ENCODE measurements around the gene FCER2.

The FCER2 gene

GRCh38 chr19:7732045-7732444 is 30.1 kb upstream of the FCER2 start, which contains the start of gene CLEC4G:
TSS of gene CLEC4G (minus strand) at chr19:7732110. CDS start at chr19:7732102, 8 bp downstream.
- Histone ChIP-seq H3K9me2 (replicated peaks; ENCODE audit: control insufficient read depth, low read length) (no peaks in the 10 kb centered on the region), H3K4me2 (ENCODE audit: low read length) (no peak within 1 kb of the TSS), H3F3A (ENCODE audit: control insufficient read depth, insufficient read depth) (no peaks in the 10 kb centered on the region), H3K36me3 (ENCODE audit: control insufficient read depth, low read length) (no peaks in the 10 kb centered on the region), H3K79me2 (ENCODE audit: control insufficient read depth, low read length) (no peaks in the 10 kb centered on the region), H3K4me1 (ENCODE audit: control insufficient read depth, low read length) (no peaks in the 10 kb centered on the region), H3K9me3 (ENCODE audit: control insufficient read depth, insufficient read depth, low read length) (no peaks in the 10 kb centered on the region), H4K20me1 (ENCODE audit: control insufficient read depth, insufficient read depth, low read depth, low read length) (no peaks in the 10 kb centered on the region), H3K27me3 (ENCODE audit: control insufficient read depth, low read length) (peaks cover 19% of the 10 kb centered on the region), H3K4me3 (ENCODE audit: low read length) (no peak within 1 kb of the TSS), H3K27ac (ENCODE audit: low read depth, low read length) (no peak within 1 kb of the TSS)
- TF ChIP-seq EZH2phosphoT487 (IDR thresholded peaks at IDR 0.05; ENCODE audit: borderline replicate concordance, low read length) (no peak), CTCF (IDR thresholded peaks at IDR 0.05; ENCODE audit: low read depth, low read length, poor library complexity, severe bottlenecking) (no peak)

GRCh38 chr19:7731615-7732014 is 29.7 kb upstream of the FCER2 start:
- H3K79me2 ChIP-seq (ENCODE audit: control insufficient read depth, low read length), result no peaks in the 10 kb centered on the region
- no peaks in the 10 kb centered on the region for H3K9me3 ChIP-seq (ENCODE audit: control insufficient read depth, insufficient read depth, low read length)
- no peaks in the 10 kb centered on the region for H3K9me2 ChIP-seq (replicated peaks; ENCODE audit: control insufficient read depth, low read length)
- no peaks in the 10 kb centered on the region for H3F3A ChIP-seq (ENCODE audit: control insufficient read depth, insufficient read depth)
- H4K20me1 ChIP-seq (ENCODE audit: control insufficient read depth, insufficient read depth, low read depth, low read length), result no peaks in the 10 kb centered on the region
- no peak overlapping the region for H3K4me3 ChIP-seq (ENCODE audit: low read length)
- no peaks in the 10 kb centered on the region for H3K4me1 ChIP-seq (ENCODE audit: control insufficient read depth, low read length)
- H3K36me3 ChIP-seq (ENCODE audit: control insufficient read depth, low read length), result no peaks in the 10 kb centered on the region
- H3K27me3 ChIP-seq (ENCODE audit: control insufficient read depth, low read length), result peaks cover 19% of the 10 kb centered on the region
- H3K4me2 ChIP-seq (ENCODE audit: low read length), result no peak overlapping the region
- no peak overlapping the region for H3K27ac ChIP-seq (ENCODE audit: low read depth, low read length)
- TF ChIP-seq EZH2phosphoT487 (IDR thresholded peaks at IDR 0.05; ENCODE audit: borderline replicate concordance, low read length), result no peak
- no peak for TF ChIP-seq CTCF (IDR thresholded peaks at IDR 0.05; ENCODE audit: low read depth, low read length, poor library complexity, severe bottlenecking)

- no peaks in the 10 kb centered on the region for H4K20me1 ChIP-seq (ENCODE audit: control insufficient read depth, insufficient read depth, low read depth, low read length)
- peaks cover 19% of the 10 kb centered on the region for H3K27me3 ChIP-seq (ENCODE audit: control insufficient read depth, low read length)
- no peak overlapping the region for H3K27ac ChIP-seq (ENCODE audit: low read depth, low read length)
- H3K9me3 ChIP-seq (ENCODE audit: control insufficient read depth, insufficient read depth, low read length), result no peaks in the 10 kb centered on the region
- no peaks in the 10 kb centered on the region for H3F3A ChIP-seq (ENCODE audit: control insufficient read depth, insufficient read depth)
- no peaks in the 10 kb centered on the region for H3K36me3 ChIP-seq (ENCODE audit: control insufficient read depth, low read length)
- H3K4me3 ChIP-seq (ENCODE audit: low read length), result no peak overlapping the region
- TF ChIP-seq EZH2phosphoT487 (IDR thresholded peaks at IDR 0.05; ENCODE audit: borderline replicate concordance, low read length) (no peak), CTCF (IDR thresholded peaks at IDR 0.05; ENCODE audit: low read depth, low read length, poor library complexity, severe bottlenecking) (no peak)
- no peak overlapping the region for H3K4me2 ChIP-seq (ENCODE audit: low read length)
- H3K79me2 ChIP-seq (ENCODE audit: control insufficient read depth, low read length), result no peaks in the 10 kb centered on the region
- H3K9me2 ChIP-seq (replicated peaks; ENCODE audit: control insufficient read depth, low read length), result no peaks in the 10 kb centered on the region
- no peaks in the 10 kb centered on the region for H3K4me1 ChIP-seq (ENCODE audit: control insufficient read depth, low read length)
Measured at GRCh38 chr19:7731218-7731595, 29.3 kb upstream of the FCER2 start.
